Fibroblast of skin of right biceps (primary cell): ENCODE data around the gene PTPRN2.

Experiments used
- DNase-seq: peaks from one replicate; pipeline ENCODE4 v3.0.0-alpha.2; 2013

The PTPRN2 gene

DNA sequence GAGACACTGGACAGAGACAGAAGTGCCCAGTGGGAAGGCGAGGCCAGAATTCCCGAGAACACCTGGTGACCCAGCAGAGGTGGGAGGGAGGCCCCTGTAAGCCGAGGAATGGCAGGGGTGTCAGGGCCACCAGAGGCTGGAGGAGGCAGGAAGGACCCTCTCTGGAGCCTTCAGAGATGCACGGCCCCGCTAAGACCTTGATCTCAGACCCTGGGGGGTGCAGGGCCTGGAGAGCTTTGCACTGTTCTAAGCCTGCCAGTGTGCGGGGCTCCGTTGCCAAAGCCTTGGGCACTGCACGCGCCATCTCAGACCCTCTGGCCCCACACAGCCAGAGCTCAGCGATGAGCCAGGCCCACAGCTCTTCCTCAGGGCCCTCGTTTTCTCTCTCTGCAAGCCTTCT, 557.1 kb downstream of the PTPRN2 start:
- no peak for DNase-seq

DNA sequence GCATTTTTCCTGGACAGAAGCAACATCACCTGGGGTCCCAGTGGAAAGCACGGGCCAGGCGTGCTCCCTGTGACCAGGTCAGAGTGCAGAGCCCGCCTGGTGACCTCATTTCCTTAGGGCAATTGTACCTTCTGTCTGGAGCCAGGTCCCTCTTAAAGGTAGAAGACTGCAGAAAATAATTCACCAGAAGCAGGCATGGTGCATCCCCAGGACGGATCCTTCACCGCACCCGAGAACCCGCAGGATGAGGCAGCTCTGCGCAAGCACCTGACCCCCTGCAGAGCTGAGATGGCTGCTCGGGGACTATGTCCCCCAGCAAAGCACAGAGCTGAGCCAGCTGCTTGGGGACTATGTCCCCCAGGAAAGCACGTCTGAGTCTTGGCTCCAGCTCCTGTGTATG, 557.6 kb downstream of the PTPRN2 start:
- DNase-seq, result no peak

DNA sequence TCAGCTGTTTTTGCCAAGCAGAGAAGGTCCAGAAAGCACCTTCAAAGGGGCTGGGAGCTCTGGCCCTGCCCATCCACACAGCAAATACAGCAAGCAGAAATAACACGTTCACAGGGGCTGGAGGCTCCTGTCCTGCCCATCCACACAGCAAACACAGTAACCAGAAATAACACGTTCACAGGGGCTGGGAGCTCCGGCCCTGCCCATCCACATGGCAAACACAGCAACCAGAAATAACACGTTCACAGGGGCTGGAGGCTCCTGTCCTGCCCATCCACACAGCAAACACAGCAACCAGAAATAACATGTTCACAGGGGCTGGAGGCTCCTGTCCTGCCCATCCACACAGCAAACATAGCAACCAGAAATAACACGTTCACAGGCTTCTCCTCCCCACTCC, 558.1 kb downstream of the PTPRN2 start:
- no peak for DNase-seq

DNA sequence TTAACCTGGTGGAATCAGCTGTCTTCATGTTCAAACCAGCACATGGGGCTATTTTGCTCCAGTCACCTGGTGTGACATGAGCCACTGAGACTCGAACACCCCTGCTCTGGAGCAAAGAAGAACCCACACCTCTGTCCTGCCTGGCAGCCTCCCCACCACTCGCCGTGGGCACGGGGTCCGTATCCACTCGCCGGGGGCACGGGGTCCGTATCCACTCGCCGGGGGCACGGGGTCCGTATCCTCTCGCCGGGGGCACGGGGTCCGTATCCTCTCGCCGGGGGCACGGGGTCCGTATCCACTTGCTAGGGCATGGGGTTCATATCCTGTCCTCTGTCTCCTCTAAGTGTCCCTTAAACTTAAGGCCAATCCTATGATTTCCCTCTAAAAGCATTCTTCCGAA, 558.7 kb downstream of the PTPRN2 start:
- no peak for DNase-seq

DNA sequence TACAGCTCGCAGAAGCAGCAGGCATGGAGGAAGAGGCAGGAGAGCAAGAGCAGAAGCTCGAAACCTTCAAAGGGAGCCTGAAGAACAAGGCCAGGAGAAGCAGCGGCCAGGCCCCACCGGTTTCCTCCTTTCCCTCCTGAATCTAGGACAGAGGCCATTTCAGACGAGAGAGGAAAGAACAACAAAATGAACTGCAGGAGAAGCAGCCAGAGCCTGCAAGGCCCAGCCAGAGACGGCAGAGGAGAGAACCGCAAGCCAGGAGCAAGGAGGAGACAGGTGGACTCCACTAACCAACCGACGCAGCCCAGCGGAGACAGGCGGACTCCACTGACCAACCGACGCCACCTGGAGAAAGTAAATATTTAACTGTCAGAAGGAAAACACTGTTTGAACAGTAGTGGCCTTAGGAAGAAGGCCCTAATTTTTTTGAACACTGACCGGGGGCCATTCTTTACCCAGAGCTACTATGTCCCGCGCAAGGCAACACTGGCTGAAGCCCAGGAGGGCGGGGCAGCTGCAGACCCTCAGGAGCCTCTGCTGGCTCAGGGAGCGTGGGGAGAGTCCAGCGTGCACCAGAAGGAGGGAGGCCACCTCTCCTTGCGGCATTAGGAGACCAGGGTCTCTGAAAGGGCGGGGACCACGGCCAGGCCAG, 559.2 kb downstream of the PTPRN2 start:
- DNase-seq, result no peak

DNA sequence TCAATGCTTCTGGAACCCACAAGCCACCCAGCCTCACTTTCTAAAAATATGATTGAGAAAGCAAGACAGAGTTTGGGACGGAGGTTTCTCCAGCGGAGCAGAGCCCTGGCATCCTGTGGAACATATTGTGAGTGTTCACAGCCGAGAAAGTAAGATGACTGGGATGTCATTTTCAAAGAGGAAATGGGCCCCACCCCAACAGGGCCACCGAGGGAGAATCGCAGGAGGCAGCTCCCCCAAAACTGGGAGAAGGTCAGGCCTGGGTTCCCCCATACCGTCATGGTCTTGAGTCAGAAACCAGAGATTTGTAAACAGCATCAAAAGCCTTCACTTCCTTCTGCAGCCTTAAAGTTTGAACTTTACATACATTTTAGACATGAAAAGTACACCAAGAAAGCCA, 560.0 kb downstream of the PTPRN2 start:
- DNase-seq, result no peak

DNA sequence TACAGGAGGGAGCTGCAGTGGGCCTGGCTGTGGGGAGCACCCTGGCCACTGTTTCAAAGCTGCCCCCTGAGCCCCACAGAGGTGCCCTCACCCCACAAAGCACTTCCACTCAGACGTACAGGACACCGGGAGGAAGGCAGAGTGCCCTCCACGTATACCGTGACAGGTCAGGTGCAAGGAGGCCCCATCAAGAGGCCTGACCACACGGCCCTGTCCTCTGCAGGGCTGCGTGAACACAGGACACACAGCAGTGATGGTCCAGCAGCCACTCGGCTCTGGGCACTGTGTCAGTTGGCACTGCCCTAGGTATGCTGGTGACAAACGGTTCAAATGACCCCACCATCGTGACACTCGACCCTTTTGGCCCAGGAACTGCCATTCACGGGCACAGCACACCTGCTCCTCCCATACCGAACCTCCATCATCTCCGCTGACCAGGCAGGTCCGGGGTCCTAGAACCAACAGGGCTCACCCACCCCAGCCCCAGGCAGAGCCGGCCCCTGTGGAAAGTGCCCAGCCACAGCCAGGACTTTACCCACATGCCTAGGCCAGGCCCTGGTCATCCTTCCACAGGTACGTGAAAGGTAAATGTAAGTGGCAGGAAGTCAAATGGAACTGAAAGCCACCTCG, 560.9 kb downstream of the PTPRN2 start:
- DNase-seq, result no peak

DNA sequence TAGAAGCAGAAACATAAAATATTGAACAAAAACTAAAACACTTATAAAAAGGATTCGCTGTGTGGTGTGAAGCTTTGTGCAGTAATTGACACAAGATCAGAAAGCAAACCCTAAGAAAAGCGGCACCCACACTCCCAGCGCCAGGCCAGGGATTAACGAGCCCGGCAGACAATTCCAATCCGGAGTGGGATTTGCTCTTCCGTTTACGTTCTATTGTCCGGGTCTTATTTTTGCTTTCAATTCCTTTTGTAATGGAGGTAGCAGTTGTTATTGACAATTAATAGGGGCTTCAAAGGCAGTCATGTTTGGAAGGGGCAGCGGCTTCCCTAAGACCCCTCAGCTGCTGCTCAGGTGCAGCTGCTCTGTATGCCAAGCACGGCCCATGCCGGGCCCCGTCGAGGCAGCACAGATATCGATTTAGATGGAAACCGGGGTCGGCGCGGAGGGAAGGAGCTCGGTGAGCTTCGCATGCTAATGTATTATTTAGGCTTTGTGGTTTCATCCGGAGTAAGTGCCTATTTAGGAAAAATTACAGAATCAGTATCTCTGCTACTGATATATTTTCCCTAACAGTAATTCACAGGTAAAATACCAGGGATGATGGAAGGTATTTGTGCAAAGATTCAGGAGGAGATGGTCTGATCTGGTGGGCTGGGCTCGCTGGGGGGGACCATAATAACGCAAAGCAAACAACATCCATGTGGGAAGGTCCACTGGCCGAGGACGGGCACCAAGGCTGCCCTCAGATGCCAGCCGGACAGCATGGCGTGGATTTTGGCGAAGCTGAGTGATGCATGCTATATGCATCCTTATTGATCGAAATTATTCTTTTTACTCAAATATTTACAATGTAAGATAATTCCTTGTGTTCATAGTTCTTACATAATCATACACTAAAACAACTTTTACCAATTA, 561.7 kb downstream of the PTPRN2 start:
- no peak for DNase-seq

DNA sequence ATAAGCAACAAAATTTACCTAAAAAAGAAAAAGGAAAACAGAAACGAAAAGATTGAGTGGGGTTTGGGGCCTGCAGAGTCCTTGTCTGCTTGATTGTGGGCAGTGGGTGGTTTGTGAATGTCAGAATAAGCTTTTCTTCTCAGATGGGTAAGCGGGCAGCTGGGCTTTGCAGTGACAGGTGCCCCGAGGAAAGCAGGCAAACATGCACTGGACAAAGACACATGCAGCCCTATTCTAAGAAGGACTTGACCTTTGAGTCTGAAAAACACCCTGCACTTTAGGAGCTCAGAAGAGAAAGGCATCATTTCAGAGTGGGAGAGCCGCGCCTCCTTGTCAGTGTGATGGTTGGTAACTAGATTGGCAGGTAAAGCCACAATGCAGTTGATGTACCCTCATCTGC, 562.7 kb downstream of the PTPRN2 start:
- no peak for DNase-seq

DNA sequence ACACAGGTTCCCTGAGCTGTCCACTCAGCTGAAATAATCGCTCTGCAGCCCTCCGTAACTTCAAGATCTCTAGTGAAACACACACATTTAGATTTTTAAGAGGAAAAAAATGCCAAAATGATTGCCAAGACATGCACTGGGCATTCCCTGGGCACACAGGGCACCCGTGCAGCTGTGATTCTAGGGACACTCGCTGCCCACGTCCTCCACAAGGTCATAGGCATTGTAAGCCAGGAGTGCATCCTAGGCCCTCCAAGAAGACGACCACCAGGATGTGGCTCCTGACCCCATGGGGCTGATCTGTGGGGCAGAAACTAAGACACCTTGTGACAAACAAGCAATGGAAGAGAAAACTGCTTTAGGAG, 563.3 kb downstream of the PTPRN2 start:
- no peak for DNase-seq

DNA sequence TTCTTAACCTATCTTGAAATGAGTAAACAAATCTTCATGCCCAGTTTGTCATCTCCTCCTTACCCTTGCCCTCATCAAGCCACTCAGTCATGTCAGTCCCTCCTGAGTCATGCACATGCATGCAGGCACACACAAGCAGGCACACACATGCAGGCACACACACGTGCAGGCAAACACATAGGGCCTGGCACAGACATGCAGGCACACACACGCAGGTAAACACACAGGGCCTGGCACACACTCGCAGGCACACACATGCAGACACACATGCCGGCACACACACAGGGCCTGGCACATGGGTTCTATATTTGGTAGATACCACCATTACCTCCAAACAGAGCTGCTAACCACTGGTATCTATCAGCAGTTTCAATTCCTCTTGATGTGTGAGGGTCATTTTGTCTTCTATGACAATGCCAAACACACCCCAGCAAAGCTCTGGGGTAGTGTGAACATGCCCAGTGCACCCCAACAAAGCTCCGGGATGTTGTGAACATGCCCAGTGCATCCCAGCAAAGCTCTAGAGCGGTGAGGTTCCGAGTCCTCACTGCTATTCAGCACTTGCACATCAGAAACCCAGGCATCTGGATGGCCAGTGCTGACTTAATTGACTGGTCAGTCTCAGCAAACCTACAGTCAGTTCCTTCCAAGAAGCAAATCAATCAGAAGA, 563.8 kb downstream of the PTPRN2 start:
- DNase-seq, result no peak

DNA sequence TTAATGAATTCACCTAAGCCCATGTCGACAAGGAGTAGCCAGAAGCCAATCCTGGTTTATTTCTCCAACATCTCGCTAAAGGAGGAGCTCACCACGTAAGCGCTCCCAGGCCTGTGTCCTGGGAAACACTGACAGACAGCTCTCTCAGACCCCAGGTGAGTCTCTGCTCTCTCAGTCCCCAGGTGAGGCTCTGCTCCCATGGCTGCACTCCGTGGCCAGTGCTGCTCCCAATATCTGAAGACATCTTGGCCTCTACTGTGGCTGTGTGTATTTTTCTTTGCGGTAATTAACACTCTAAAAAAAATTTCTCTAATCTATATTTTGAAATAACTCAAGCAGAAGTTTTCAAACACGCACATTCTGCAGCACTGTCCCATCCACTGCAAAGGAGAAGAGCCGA, 564.5 kb downstream of the PTPRN2 start:
- DNase-seq, result no peak

DNA sequence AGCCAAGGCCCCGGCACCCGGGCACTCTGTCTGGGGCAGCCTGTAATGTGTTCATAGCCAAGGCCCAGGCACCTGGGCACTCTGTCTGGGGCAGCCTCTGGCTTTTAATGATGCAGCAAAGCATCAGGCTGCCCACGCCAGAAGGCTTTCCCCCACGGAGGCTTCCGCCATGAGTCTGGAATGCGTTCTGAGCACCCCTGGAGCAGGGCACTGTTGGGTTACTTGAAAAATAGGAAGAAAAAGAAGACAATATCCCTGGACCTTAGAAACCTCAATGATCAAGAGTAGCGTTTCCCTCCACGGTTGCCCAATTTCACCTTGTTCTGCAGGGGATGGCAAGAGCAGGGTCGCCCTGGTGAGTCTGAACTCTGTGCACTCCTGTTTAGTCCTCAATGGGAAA, 565.0 kb downstream of the PTPRN2 start:
- DNase-seq, result no peak

DNA sequence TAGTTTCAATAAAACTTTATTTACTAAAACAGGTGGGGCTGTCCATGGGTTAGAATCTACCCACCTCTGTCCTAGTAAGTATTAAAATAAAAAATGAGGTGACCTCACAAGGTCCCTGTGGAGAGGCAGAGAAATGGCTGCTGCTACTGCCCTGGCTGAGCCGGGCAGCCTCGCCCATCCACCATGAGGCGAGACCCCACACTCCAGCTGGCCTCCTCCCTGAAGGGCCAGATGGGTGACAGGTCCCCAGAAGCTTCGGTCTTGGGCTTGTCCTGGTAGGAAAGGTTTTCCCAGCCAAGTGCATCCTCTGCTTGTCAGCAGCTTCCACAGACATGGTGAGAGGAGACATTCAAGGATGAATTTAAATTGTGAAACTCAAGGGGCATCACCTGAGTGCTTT, 565.8 kb downstream of the PTPRN2 start:
- no peak for DNase-seq

DNA sequence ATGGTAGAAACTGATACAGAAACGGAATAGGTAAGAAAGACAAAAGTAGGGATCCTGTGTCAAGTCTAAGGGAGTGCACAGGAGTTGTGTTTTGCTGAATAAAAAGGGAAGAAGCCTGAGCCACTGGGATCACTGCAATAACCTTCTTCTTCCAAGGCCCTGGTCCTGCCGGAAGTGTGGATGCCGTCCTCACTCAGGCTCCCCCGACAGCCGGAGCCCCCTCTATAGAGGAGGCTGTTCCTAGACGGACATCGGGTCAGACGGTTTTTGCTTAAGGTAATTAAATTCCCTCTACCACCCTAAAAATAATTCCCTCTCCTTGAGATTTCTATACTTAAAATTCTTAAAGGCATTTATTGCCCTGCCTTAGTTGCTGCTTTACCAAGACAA, 566.9 kb downstream of the PTPRN2 start:
- no peak for DNase-seq

DNA sequence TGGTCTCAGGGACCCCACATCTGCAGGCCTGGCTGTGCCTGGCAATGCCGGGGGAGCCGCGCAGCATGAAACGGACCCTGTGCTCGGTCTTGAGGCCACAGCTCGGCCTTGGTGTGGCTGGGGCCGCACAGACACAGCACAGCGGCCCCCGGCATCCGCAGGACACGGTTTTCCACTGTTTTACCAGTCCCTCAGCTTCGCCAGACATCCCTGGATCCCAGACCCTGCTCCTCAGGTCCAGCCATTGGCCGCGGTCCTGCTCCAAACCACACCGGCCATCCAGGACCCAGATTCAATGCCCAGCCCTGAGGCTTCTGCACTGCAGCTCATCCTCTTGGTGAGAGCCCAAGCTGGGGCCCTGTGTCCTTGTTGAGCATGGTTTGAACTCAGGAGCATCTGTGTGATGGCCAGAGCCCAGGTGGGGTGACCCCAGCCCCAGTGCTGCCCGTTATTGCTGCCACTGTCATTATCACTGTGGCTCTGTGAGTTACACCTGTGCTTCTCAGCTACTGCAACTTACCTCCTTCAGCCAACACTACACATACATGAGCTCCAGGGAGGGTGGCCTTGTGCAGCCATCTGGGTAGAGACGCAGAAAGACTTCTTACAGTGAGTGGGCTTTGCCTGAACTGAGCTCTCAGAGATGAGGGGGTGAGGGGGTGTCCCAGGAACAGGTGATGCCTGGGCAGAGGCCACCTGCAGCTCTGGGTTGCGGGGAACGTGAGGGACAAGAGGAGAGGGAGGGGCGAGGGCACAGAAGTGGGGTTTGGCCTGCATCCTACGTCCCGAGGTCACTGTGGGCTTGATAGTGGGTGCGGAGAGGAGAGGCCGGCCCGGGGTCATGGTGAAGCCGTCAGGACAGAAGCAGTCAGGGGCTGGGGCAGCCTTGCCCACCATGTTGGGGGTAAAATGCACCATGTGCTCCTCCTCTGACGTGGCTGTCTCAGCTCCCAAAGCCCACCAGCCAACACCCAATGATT, 567.6 kb downstream of the PTPRN2 start:
- no peak for DNase-seq

DNA sequence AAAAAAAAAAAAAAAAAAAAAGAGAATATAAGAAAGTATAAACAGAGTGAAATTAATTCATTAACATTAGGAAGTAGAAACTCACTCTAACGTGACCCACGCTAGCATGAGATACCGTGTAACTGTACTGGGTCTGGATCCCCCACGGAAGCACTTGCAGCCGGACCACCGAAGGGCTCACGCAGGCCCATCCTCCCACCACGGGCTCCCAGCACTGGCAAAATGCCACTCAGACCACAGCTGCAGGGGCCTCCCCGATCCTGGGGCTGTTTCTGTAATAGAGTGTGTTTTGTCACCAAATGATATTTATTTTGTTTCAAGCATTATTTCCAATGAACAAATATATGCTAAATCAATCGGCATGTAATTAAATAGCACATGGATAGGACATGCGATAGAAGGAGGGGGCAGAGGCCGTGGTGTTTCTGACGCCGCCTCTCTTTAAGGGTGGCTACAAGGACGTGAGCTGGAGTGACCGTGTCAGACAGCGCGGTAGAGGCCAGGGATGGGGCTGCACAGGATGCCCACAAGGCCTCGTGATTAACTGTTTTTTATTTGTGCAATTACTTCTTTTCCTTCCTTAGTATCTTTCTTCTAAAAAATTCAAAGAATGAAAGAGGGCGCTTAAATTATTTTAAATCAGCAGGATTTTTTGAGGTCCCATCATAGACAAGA, 568.5 kb downstream of the PTPRN2 start:
- DNase-seq, result no peak

DNA sequence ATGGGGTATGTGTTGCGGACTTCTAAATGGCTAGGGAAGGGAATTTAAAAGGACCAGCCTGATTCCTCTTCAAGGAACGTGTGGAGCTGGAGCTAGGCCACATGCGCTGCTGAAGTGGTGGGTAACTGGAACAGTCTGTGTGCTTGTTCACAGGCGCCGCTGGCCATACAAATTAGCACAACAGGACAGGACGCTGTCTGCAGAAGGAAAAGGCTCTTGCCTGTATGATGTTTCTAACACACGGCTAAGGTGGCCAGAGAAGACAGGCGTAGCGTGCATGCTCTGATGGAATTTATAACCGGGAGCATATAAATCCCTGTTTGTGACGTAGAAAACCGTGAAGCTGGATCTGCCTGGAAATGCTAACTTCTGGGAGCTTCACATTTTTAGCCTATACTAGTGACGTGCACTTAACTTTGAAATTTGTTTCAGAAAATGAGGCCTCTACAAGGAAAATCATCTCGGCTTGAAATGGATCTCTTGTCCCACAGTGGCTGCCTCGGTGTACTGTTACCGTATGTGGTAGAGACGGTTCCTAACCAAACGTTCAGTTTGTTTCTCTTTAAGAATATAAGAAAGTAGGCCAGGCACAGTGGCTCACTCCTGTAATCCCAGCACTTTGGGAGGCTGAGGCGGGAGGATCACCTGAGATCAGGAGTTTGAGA, 569.4 kb downstream of the PTPRN2 start:
- no peak for DNase-seq

DNA sequence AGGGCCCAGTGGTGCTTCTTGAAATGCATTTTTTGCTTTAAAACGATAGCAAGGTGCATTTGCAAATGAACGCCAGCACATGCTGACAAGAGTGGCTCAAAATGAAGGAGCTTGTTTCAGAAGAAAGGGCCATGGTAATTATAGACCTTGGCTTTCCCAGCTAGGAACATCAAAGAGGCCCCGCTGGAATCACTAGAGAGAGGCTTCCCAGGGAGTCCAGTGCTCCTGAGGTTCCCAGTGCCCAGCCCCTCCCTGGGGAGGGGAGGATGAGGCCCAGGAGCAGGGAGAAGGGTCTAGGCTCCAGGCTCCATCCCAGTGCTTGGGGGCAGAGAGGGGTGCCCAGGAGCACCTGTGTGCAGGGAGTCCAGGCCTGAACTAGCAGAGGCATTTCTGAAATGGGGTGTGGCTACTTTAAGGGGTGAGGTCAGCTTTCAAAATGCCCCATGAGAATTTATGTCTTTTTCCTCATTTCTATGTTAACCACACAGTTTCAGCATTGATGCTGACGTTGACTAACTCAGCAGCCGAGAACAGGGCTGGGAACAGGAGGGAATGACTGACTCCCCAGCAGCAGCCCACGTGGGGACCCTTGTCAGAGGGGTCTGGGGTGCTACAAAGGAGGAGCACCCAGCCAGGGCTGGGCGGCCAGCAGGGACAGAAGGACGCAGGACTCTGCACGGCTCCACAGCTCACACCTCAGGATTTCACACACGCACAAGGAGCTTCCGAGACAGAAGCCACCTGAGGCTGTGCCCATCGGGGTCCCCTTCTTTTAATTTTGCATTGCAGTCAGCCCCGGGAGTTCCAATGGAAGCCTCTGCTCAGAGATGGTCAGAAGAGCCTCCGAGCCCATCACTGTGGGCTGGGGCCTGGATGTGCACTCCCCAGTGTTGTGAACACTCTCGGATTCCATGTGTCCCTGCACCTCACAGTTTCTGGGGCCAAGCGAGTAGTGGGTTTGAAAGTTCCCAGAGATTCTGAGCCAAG, 570.2 kb downstream of the PTPRN2 start:
- no peak for DNase-seq
